HCT116 (cell line): Measurements from ENCODE around the gene SMARCD1. TPM values are rescaled to one million over a fixed set of nuclear protein-coding genes. Genes with fewer than 3 reads are reported as not detected.

Experiments used
- ATAC-seq: fragments of 200-7000 bp; cut with Tn5 transposase; 2 replicates; pipeline ENCODE4 v1.9.1; 2020; ENCODE audit warnings: mild to moderate bottlenecking, moderate library complexity
- BruUV-seq: library from RNA; stranded (reverse); fragments of 400-500 nt; replicated peaks from 2 replicates; lab custom pipeline; 2021; lab: Mats Ljungman, UMichigan
- CTCF ChIA-PET: fragments of 300-600 bp; sonication (Branson Sonifier 250); formaldehyde crosslinking; loops from one replicate; lab custom pipeline; 2021; ENCODE audit warnings: antibody characterized with exemption; lab: Charles Lee
- POLR2A ChIA-PET: fragments of 300-600, 350-600 bp; sonication (Branson Sonifier 250); formaldehyde crosslinking; loops from one replicate; lab custom pipeline; 2021; ENCODE audit warnings: antibody characterized with exemption; lab: Charles Lee
- RAD21 ChIA-PET, 2 experiments: fragments of 300-600 bp; sonication (Branson Sonifier 250); formaldehyde crosslinking; loops; one replicate each; lab custom pipeline; 2023; ENCODE audit warnings: low total read pairs in 2 of 2; ENCODE audit not compliant: uncharacterized antibody in 2 of 2, unreplicated experiment in 2 of 2, low non-redundant PET in 1 of 2; lab: Charles Lee
- DNase-seq: peaks from one replicate; pipeline ENCODE4 v3.0.0-alpha.2; 2010; ENCODE audit warnings: low read depth, low spot score
- H2AFZ ChIP-seq: fragments of 200-600 bp; shearing (Covaris generic), sonication (generic); 2 replicates; pipeline ENCODE4 v1.6.1; 2017; ENCODE audit warnings: low read depth, mixed run types, mixed read lengths, antibody characterized with exemption, low read length; ENCODE audit not compliant: poor library complexity, severe bottlenecking
- H3K27ac ChIP-seq: 2 replicates; pipeline ENCODE4 v1.5.1; 2012; ENCODE audit warnings: low read depth, low read length
- H3K27me3 ChIP-seq: fragments of 200-600 bp; sonication (generic); 2 replicates; pipeline ENCODE4 v1.6.1; 2016; ENCODE audit warnings: mixed run types, low read length, mixed read lengths; ENCODE audit not compliant: insufficient read depth
- H3K36me3 ChIP-seq, 2 experiments: fragments of 200-500 bp in 1 of 2; fragments of 200-600 bp in 1 of 2; sonication (Bioruptor generic) in 1 of 2; sonication (generic) in 1 of 2; 2 replicates each; pipeline versions ENCODE4 v1.5.1 to v1.6.1; 2014 to 2016; ENCODE audit warnings: low read length in 2 of 2, inconsistent platforms in 1 of 2, mixed read lengths in 1 of 2, mixed run types in 1 of 2; ENCODE audit not compliant: insufficient read depth in 2 of 2, control insufficient read depth in 1 of 2
- H3K4me1 ChIP-seq, 2 experiments: fragments of 200-600 bp in 1 of 2; sonication (generic) in 1 of 2; 2 replicates each; pipeline versions ENCODE4 v1.5.1 to v1.6.1; 2012 to 2017; ENCODE audit warnings: low read length in 2 of 2, inconsistent platforms in 1 of 2, mild to moderate bottlenecking in 1 of 2, mixed read lengths in 1 of 2, mixed run types in 1 of 2, moderate library complexity in 1 of 2; ENCODE audit not compliant: insufficient read depth in 2 of 2, control insufficient read depth in 1 of 2
- H3K4me2 ChIP-seq: fragments of 200-600 bp; sonication (generic); 2 replicates; pipeline ENCODE4 v1.6.1; 2017; ENCODE audit warnings: mixed run types, low read length, mixed read lengths
- H3K4me3 ChIP-seq, 2 experiments: fragments of 200-600 bp in 1 of 2; sonication (generic) in 1 of 2; replicated peaks in 1 of 2; 2 replicates each; pipeline ENCODE4 v1.5.1; 2011 to 2016; ENCODE audit warnings: low read length in 2 of 2, control low read depth in 1 of 2, low read depth in 1 of 2, mild to moderate bottlenecking in 1 of 2, mixed read lengths in 1 of 2, mixed run types in 1 of 2
- H3K79me2 ChIP-seq: fragments of 200-600 bp; sonication (generic); 2 replicates; pipeline ENCODE4 v1.6.1; 2017; ENCODE audit warnings: mild to moderate bottlenecking, mixed run types, low read length, moderate library complexity, mixed read lengths; ENCODE audit not compliant: insufficient read depth
- H3K9ac ChIP-seq: fragments of 200-600 bp; sonication (generic); 2 replicates; pipeline ENCODE4 v1.6.1; 2016; ENCODE audit warnings: low read length, mixed read lengths
- H3K9me2 ChIP-seq: fragments of 200-600 bp; sonication (generic), shearing (Covaris generic); 2 replicates; pipeline ENCODE4 v1.6.1; 2017; ENCODE audit warnings: mixed run types, mild to moderate bottlenecking, moderate library complexity; ENCODE audit not compliant: insufficient read depth
- H3K9me3 ChIP-seq, 2 experiments: fragments of 200-500 bp in 1 of 2; fragments of 200-600 bp in 1 of 2; sonication (Bioruptor generic) in 1 of 2; sonication (generic) in 1 of 2; 2 replicates each; pipeline ENCODE4 v1.6.1; 2014 to 2017; ENCODE audit warnings: low read length in 2 of 2, mixed read lengths in 2 of 2, inconsistent platforms in 1 of 2, low read depth in 1 of 2, mild to moderate bottlenecking in 1 of 2, mixed run types in 1 of 2, moderate library complexity in 1 of 2; ENCODE audit not compliant: control insufficient read depth in 1 of 2, insufficient read depth in 1 of 2
- H4K20me1 ChIP-seq: fragments of 200-600 bp; sonication (generic), shearing (Covaris generic); 2 replicates; pipeline ENCODE4 v1.6.1; 2017; ENCODE audit warnings: mixed run types, mild to moderate bottlenecking, moderate library complexity; ENCODE audit not compliant: insufficient read depth
- CBX3 ChIP-seq: IDR thresholded peaks from 2 replicates; pipeline ENCODE4 v1.6.1; 2012; ENCODE audit warnings: low read depth
- CEBPB ChIP-seq: IDR thresholded peaks from 2 replicates; pipeline ENCODE4 v1.6.1; 2012; ENCODE audit warnings: low read depth
- ELF1 ChIP-seq: IDR thresholded peaks from 2 replicates; pipeline ENCODE4 v1.6.1; 2012; ENCODE audit warnings: low read depth, borderline replicate concordance
- EZH2 ChIP-seq: fragments of 200-600 bp; sonication (generic); IDR thresholded peaks from 2 replicates; pipeline ENCODE4 v1.6.1; 2017; ENCODE audit warnings: antibody characterized with exemption, mixed run types
- EZH2phosphoT487 ChIP-seq: fragments of 200-600 bp; IDR thresholded peaks from 2 replicates; pipeline ENCODE4 v1.6.1; 2018; ENCODE audit warnings: antibody characterized with exemption, borderline replicate concordance
- MAX ChIP-seq: IDR thresholded peaks from 2 replicates; pipeline ENCODE4 v1.6.1; 2012
- POLR2A ChIP-seq: IDR thresholded peaks from 2 replicates; pipeline ENCODE4 v1.7.0; 2011; ENCODE audit warnings: borderline replicate concordance; ENCODE audit not compliant: insufficient read depth, insufficient read length; ENCODE audit errors: extremely low read depth
- POLR2AphosphoS5 ChIP-seq: IDR thresholded peaks from 2 replicates; pipeline ENCODE4 v1.6.1; 2011; ENCODE audit warnings: mild to moderate bottlenecking, low read depth, low read length, moderate library complexity
- RAD21 ChIP-seq: IDR thresholded peaks from 2 replicates; pipeline ENCODE4 v1.6.1; 2012; ENCODE audit warnings: low read depth, mild to moderate bottlenecking
- SIN3A ChIP-seq: IDR thresholded peaks from 2 replicates; pipeline ENCODE4 v1.6.1; 2012; ENCODE audit warnings: low read depth
- TCF7L2 ChIP-seq: IDR thresholded peaks from 2 replicates; pipeline ENCODE4 v1.7.0; 2011; ENCODE audit warnings: borderline replicate concordance, inconsistent platforms; ENCODE audit not compliant: insufficient read depth, insufficient read length; ENCODE audit errors: extremely low read depth
- ZFX ChIP-seq: fragments of 450-650 bp; IDR thresholded peaks from 2 replicates; pipeline ENCODE4 v1.6.1; 2017
- ZNF274 ChIP-seq: fragments of 200-500 bp; sonication (Bioruptor generic); IDR thresholded peaks from 2 replicates; pipeline ENCODE4 v1.6.1; 2014; ENCODE audit warnings: mild to moderate bottlenecking, low read depth, low read length, inconsistent platforms
- intact Hi-C: fragments of 100-400 bp; cut with micrococcal nuclease; formaldehyde crosslinking; loops from 2 replicates; pipeline ENCODE4 v1.10.0; 2022
- total RNA-seq: library from RNA; stranded (reverse); gene quantifications from one replicate; pipeline ENCODE4 v1.2.1, GENCODE V29; 2021; ENCODE audit not compliant: unreplicated experiment
- TF ChIP-seq, protein P1 (sequence below): IDR thresholded peaks from 2 replicates; pipeline ENCODE4 v1.6.1; 2011; ENCODE audit warnings: mild to moderate bottlenecking, low read length, moderate library complexity; ENCODE audit not compliant: insufficient replicate concordance; ENCODE audit errors: extremely low read depth
- TF ChIP-seq, protein P2 (sequence below): IDR thresholded peaks from 2 replicates; pipeline ENCODE4 v1.6.1; 2012

SMARCD1 gene
- total RNA-seq, 1 experiment from 2014 or later: 64.8 TPM

GRCh38 chr12:50043854-50044253 lies 41.3 kb upstream of the SMARCD1 start:
- H2AFZ ChIP-seq: no peak overlapping the region
- TF ChIP-seq, protein P1, sequence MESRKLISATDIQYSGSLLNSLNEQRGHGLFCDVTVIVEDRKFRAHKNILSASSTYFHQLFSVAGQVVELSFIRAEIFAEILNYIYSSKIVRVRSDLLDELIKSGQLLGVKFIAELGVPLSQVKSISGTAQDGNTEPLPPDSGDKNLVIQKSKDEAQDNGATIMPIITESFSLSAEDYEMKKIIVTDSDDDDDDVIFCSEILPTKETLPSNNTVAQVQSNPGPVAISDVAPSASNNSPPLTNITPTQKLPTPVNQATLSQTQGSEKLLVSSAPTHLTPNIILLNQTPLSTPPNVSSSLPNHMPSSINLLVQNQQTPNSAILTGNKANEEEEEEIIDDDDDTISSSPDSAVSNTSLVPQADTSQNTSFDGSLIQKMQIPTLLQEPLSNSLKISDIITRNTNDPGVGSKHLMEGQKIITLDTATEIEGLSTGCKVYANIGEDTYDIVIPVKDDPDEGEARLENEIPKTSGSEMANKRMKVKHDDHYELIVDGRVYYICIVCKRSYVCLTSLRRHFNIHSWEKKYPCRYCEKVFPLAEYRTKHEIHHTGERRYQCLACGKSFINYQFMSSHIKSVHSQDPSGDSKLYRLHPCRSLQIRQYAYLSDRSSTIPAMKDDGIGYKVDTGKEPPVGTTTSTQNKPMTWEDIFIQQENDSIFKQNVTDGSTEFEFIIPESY: no peak
- TF ChIP-seq ELF1 (no peak), POLR2A (no peak), RAD21 (no peak), POLR2AphosphoS5 (no peak), EZH2phosphoT487 (no peak)
- TF ChIP-seq, protein P2, sequence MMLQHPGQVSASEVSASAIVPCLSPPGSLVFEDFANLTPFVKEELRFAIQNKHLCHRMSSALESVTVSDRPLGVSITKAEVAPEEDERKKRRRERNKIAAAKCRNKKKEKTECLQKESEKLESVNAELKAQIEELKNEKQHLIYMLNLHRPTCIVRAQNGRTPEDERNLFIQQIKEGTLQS: no peak
- no peak overlapping the region for H3K9ac ChIP-seq
- H3K4me1 ChIP-seq: peaks cover 0 to 8% of the 10 kb centered on the region in 2 experiments; a peak in 2 of 4 replicates
- no TSS peak for BruUV-seq
- H3K27ac ChIP-seq: no peak overlapping the region
- RAD21 ChIA-PET: no interaction called here
- H4K20me1 ChIP-seq: no peaks in the 10 kb centered on the region
- H3K9me3 ChIP-seq: no peaks in the 10 kb centered on the region
- intact Hi-C loops: no loop called here
- POLR2A ChIA-PET: no interaction called here
- no peaks in the 10 kb centered on the region for H3K27me3 ChIP-seq
- DNase-seq (no peak), ATAC-seq (no peak)
- H3K4me2 ChIP-seq: no peak overlapping the region
- CTCF ChIA-PET: no interaction called here
- no peaks in the 10 kb centered on the region for H3K79me2 ChIP-seq
- no peaks in the 10 kb centered on the region for H3K9me2 ChIP-seq
- H3K36me3 ChIP-seq: no peaks in the 10 kb centered on the region
- no peak overlapping the region for H3K4me3 ChIP-seq

- no peaks in the 10 kb centered on the region for H3K36me3 ChIP-seq
- CTCF ChIA-PET: interaction anchor here (0.9 to 1.3 kb wide), 2 partner anchors 9 to 81 kb away, joined by 4 to 5 read pairs; no protein-coding TSS in a partner anchor
- H3K9me3 ChIP-seq: no peaks in the 10 kb centered on the region
- H3K4me1 ChIP-seq: no peaks in the 10 kb centered on the region
- no peak overlapping the region for H3K4me3 ChIP-seq
- DNase-seq (no peak), ATAC-seq (no peak)
- BruUV-seq: no TSS peak
- H3K9me2 ChIP-seq: no peaks in the 10 kb centered on the region
- no peak overlapping the region for H3K27ac ChIP-seq
- RAD21 ChIA-PET: no interaction called here
- no peak overlapping the region for H3K4me2 ChIP-seq
- no peaks in the 10 kb centered on the region for H3K79me2 ChIP-seq
- H2AFZ ChIP-seq: no peak overlapping the region
- no peaks in the 10 kb centered on the region for H4K20me1 ChIP-seq
- no peak overlapping the region for H3K9ac ChIP-seq
- POLR2A ChIA-PET: no interaction called here
- no peaks in the 10 kb centered on the region; the same call in 1 of the 2 replicates for H3K27me3 ChIP-seq
- intact Hi-C loops: no loop called here
- TF ChIP-seq ZNF274: no peak
- TF ChIP-seq ZFX: no peak
- no peak for TF ChIP-seq MAX
- no peak for TF ChIP-seq SIN3A
- no peak for TF ChIP-seq EZH2phosphoT487
- no peak for TF ChIP-seq CBX3
- no peak for TF ChIP-seq EZH2
- TF ChIP-seq, protein P2: no peak
- TF ChIP-seq POLR2A: no peak
- no peak for TF ChIP-seq TCF7L2
- TF ChIP-seq, protein P1: no peak
- no peak for TF ChIP-seq CEBPB
- no peak for TF ChIP-seq RAD21
Measured at GRCh38 chr12:50047693-50048250, 37.4 kb upstream of the SMARCD1 start.
